Endothelial cell of umbilical vein (primary cell): ENCODE results near the gene AGO1. TPM values are rescaled to one million over a fixed set of nuclear protein-coding genes. Genes with fewer than 3 reads are reported as not detected.

Experiments
- BruUV-seq: library from RNA; stranded (reverse); fragments of 400-500 nt; replicated peaks from 2 replicates; lab custom pipeline; 2021; lab: Mats Ljungman, UMichigan
- CTCF ChIA-PET: fragments of 300-600, 350-600 bp; sonication (Branson Sonifier 250); formaldehyde crosslinking; loops from one replicate; lab custom pipeline; 2021; ENCODE audit warnings: antibody characterized with exemption, inconsistent platforms; lab: Charles Lee
- POLR2A ChIA-PET: fragments of 300-600, 350-600 bp; sonication (Branson Sonifier 250); formaldehyde crosslinking; loops from one replicate; lab custom pipeline; 2021; ENCODE audit warnings: antibody characterized with exemption, inconsistent platforms; lab: Charles Lee
- DNase-seq: peaks from one replicate; pipeline ENCODE4 v3.0.0-alpha.2; 2011; ENCODE audit warnings: low read depth, low spot score
- FAIRE-seq: peaks from 2 replicates; lab custom pipeline; 2011; peaks lifted over from hg19 to GRCh38; lab: Jason Lieb, UNC
- H2AFZ ChIP-seq: 2 replicates; pipeline ENCODE4 v1.6.0; 2012; ENCODE audit warnings: low read depth, low read length, control low read depth, inconsistent platforms
- H3K27ac ChIP-seq: 2 replicates; pipeline ENCODE4 v1.5.1; 2011; ENCODE audit warnings: low read depth, mild to moderate bottlenecking, control low read depth, low read length, moderate library complexity; ENCODE audit not compliant: insufficient read depth
- H3K27me3 ChIP-seq, 2 experiments: 2 replicates each; pipeline versions ENCODE4 v1.6.0 to v1.6.1; 2011; ENCODE audit warnings: low read length in 2 of 2, mixed read lengths in 1 of 2; ENCODE audit not compliant: control insufficient read depth in 2 of 2, insufficient read depth in 2 of 2
- H3K36me3 ChIP-seq, 2 experiments: 2 replicates in 1 of 2; 3 replicates in 1 of 2; pipeline ENCODE4 v1.5.1; 2011; ENCODE audit warnings: low read length in 2 of 2, mild to moderate bottlenecking in 1 of 2, moderate library complexity in 1 of 2; ENCODE audit not compliant: control insufficient read depth in 2 of 2, insufficient read depth in 2 of 2; ENCODE audit errors: extremely low read depth in 1 of 2
- H3K4me1 ChIP-seq: 3 replicates; pipeline ENCODE4 v1.5.1; 2011; ENCODE audit warnings: mild to moderate bottlenecking, low read length; ENCODE audit not compliant: control insufficient read depth, insufficient read depth; ENCODE audit errors: extremely low read depth
- H3K4me2 ChIP-seq: 2 replicates; pipeline ENCODE4 v1.6.1; 2011; ENCODE audit warnings: low read length, control low read depth, mixed read lengths; ENCODE audit not compliant: insufficient read depth
- H3K4me3 ChIP-seq, 3 experiments: fragments of 200-600 bp in 1 of 3; sonication (generic), shearing (Covaris generic) in 1 of 3; replicated peaks in 1 of 3; 2 replicates each; pipeline ENCODE4 v1.5.1; 2011 to 2016; ENCODE audit warnings: control low read depth in 3 of 3, low read length in 3 of 3, mild to moderate bottlenecking in 2 of 3, inconsistent platforms in 1 of 3, low read depth in 1 of 3, moderate library complexity in 1 of 3; ENCODE audit not compliant: insufficient read depth in 1 of 3
- H3K79me2 ChIP-seq: 2 replicates; pipeline ENCODE4 v1.6.0; 2012; ENCODE audit warnings: low read length, inconsistent platforms; ENCODE audit not compliant: control insufficient read depth, insufficient read depth
- H3K9ac ChIP-seq: replicated peaks from 2 replicates; pipeline ENCODE3; 2011; ENCODE audit warnings: low read length, control low read depth; ENCODE audit not compliant: insufficient read depth; ENCODE audit errors: extremely low read depth
- H3K9me1 ChIP-seq: replicated peaks from 3 replicates; pipeline ENCODE4 v1.6.0; 2011; ENCODE audit warnings: mild to moderate bottlenecking, low read length; ENCODE audit not compliant: control insufficient read depth, insufficient read depth; ENCODE audit errors: extremely low read depth
- H3K9me3 ChIP-seq: replicated peaks from 2 replicates; pipeline ENCODE4 v1.5.1; 2012; ENCODE audit warnings: low read length, inconsistent platforms; ENCODE audit not compliant: control insufficient read depth, insufficient read depth
- H4K20me1 ChIP-seq: replicated peaks from 2 replicates; pipeline ENCODE3; 2011; ENCODE audit warnings: mild to moderate bottlenecking, low read length; ENCODE audit not compliant: control insufficient read depth, insufficient read depth; ENCODE audit errors: extremely low read depth
- EZH2 ChIP-seq: IDR thresholded peaks from 2 replicates; pipeline ENCODE4 v1.6.1; 2012; ENCODE audit warnings: borderline replicate concordance, low read depth, mild to moderate bottlenecking, moderate library complexity, low read length, inconsistent platforms; ENCODE audit not compliant: severe bottlenecking
- FOS ChIP-seq: IDR thresholded peaks from 2 replicates; pipeline ENCODE4 v1.6.1; 2011; ENCODE audit warnings: mild to moderate bottlenecking, low read length, moderate library complexity, borderline replicate concordance; ENCODE audit not compliant: insufficient read depth
- GATA2 ChIP-seq: IDR thresholded peaks from 2 replicates; pipeline ENCODE4 v1.7.0; 2011; ENCODE audit warnings: low read depth, mild to moderate bottlenecking, moderate library complexity, mixed read lengths, low read length; ENCODE audit not compliant: insufficient read length, insufficient read depth
- JUN ChIP-seq: IDR thresholded peaks from 2 replicates; pipeline ENCODE4 v1.6.1; 2011; ENCODE audit warnings: borderline replicate concordance, low read depth; ENCODE audit not compliant: insufficient read length, insufficient read depth
- MYC ChIP-seq: IDR thresholded peaks from one replicate; pipeline ENCODE4 v1.6.1; 2011; ENCODE audit warnings: mild to moderate bottlenecking, low read depth, low read length
- POLR2A ChIP-seq: IDR thresholded peaks from 2 replicates; pipeline ENCODE4 v1.6.1; 2012; ENCODE audit warnings: low read depth, mild to moderate bottlenecking, control low read depth, low read length
- POLR2AphosphoS5 ChIP-seq: IDR thresholded peaks from 2 replicates; pipeline ENCODE4 v1.6.1; 2012; ENCODE audit warnings: low read depth, mild to moderate bottlenecking, control low read depth, low read length, moderate library complexity; ENCODE audit not compliant: insufficient read depth
- dilution Hi-C: fragments of 300-500 bp; cut with MboI; formaldehyde crosslinking; loops from one replicate; pipeline ENCODE4 v1.15.0; 2019; ENCODE audit warnings: low sequenced_read_pairs; ENCODE audit not compliant: extremely low pct_ligation_motif_present
- intact Hi-C: fragments of 100-400 bp; cut with micrococcal nuclease; formaldehyde crosslinking; loops from one replicate; pipeline ENCODE4 v1.10.0; 2022
- polyA plus RNA-seq, 4 experiments: library from polyadenylated mRNA; depleted of rRNA in 3 of 4; stranded (reverse) in 3 of 4; unstranded in 1 of 4; fragments of >200 nt; gene quantifications; 2 replicates each; pipeline versions ENCODE4 v1.2.1 to v1.2.3, GENCODE V29; 2011 to 2012; ENCODE audit warnings: missing spikeins in 1 of 4
- total RNA-seq: library from RNA; stranded (reverse); gene quantifications from 2 replicates; pipeline ENCODE4 v1.2.3, GENCODE V29; 2021
- TF ChIP-seq, protein P1 (sequence below), 2 donors: IDR thresholded peaks; 1 replicate in 1 of 2; 2 replicates in 1 of 2; pipeline ENCODE4 v1.5.1; 2011; ENCODE audit warnings: low read length in 2 of 2, mild to moderate bottlenecking in 2 of 2, moderate library complexity in 2 of 2, control low read depth in 1 of 2, inconsistent platforms in 1 of 2, low read depth in 1 of 2; ENCODE audit not compliant: insufficient read depth in 1 of 2; ENCODE audit errors: extremely low read depth in 1 of 2
- TF ChIP-seq, protein P2 (sequence below): IDR thresholded peaks from 2 replicates; pipeline ENCODE4 v1.6.1; 2011; ENCODE audit not compliant: insufficient read depth, insufficient read length

The AGO1 gene
- total and polyA plus RNA-seq, 2 donors (not counting 3 experiments of a cell fraction or from before 2014, with no cell fraction given): 10.8 to 31.0 TPM

DNA sequence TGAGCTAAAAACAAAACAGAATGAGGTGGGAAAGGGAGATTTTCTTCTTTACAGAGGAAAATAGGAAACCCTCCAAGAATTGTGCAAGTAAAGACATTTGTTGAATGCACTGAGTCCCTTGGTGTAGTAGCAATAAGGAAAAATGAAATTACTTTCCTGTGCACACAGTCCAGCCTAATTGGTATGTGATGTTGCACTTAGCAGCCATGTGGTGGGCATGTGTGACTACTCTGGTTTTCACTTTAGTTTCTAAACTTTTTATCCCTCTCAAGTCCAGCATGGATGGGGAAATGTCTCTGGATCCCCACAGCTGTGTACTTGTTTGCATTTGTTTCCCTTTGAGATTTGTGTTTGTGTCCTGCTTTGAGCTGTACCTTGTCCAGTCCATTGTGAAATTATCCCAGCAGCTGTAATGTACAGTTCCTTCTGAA is 40.8 kb downstream of the AGO1 start:
- H3K4me1 ChIP-seq: peaks cover 3% of the 10 kb centered on the region
- H3K27ac ChIP-seq: no peak overlapping the region
- no TSS peak for BruUV-seq
- no peak for DNase-seq
- H2AFZ ChIP-seq: no peak overlapping the region
- no peaks in the 10 kb centered on the region for H3K27me3 ChIP-seq
- peaks cover 0 to 8% of the 10 kb centered on the region in 2 experiments for H3K36me3 ChIP-seq
- FAIRE-seq: no peak
- H3K9me1 ChIP-seq: no peaks in the 10 kb centered on the region
- CTCF ChIA-PET: no interaction called here
- H4K20me1 ChIP-seq: no peaks in the 10 kb centered on the region
- intact Hi-C loops (no loop called here), dilution Hi-C loops (no loop called here)
- H3K9me3 ChIP-seq: no peaks in the 10 kb centered on the region
- H3K9ac ChIP-seq: no peak overlapping the region
- POLR2A ChIA-PET: no interaction called here
- H3K79me2 ChIP-seq: no peaks in the 10 kb centered on the region
- no peak overlapping the region for H3K4me2 ChIP-seq
- TF ChIP-seq, protein P1, sequence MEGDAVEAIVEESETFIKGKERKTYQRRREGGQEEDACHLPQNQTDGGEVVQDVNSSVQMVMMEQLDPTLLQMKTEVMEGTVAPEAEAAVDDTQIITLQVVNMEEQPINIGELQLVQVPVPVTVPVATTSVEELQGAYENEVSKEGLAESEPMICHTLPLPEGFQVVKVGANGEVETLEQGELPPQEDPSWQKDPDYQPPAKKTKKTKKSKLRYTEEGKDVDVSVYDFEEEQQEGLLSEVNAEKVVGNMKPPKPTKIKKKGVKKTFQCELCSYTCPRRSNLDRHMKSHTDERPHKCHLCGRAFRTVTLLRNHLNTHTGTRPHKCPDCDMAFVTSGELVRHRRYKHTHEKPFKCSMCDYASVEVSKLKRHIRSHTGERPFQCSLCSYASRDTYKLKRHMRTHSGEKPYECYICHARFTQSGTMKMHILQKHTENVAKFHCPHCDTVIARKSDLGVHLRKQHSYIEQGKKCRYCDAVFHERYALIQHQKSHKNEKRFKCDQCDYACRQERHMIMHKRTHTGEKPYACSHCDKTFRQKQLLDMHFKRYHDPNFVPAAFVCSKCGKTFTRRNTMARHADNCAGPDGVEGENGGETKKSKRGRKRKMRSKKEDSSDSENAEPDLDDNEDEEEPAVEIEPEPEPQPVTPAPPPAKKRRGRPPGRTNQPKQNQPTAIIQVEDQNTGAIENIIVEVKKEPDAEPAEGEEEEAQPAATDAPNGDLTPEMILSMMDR (IDR thresholded peaks at IDR 0.05; ENCODE audit: extremely low read depth in 1 of 2, insufficient read depth in 1 of 2, low read depth in 1 of 2, low read length in 2 of 2): no peak
- TF ChIP-seq GATA2: no peak
- TF ChIP-seq JUN: no peak
- H3K4me3 ChIP-seq: no peak overlapping the region

DNA sequence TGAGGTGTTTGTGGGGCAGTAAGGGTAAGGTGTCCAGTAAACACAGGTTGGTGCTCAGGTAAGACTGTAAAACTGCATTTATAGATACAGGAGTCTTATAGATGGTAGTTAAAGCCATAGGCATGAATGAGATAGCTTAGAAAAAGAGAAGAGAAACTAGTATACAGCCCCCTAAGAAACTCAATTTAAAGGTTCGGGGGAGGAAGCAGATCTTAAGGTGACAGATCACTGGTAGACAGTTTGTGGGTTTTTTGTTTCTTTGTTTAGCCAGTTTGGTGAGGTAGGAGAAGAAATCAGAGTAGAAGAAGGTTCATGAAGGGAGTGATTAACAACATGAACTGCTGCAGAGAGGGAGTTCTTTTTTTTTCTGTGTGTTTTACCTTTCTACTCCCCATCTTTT is 41.8 kb downstream of the AGO1 start:
- Histone ChIP-seq H3K9me3 (no peaks in the 10 kb centered on the region), H3K9ac (no peak overlapping the region), H3K9me1 (no peaks in the 10 kb centered on the region), H3K4me1 (peaks cover 4% of the 10 kb centered on the region), H3K4me3 (no peak overlapping the region), H3K27ac (no peak overlapping the region), H3K36me3 (peaks cover 0 to 3% of the 10 kb centered on the region in 2 experiments), H4K20me1 (no peaks in the 10 kb centered on the region), H3K79me2 (no peaks in the 10 kb centered on the region), H3K4me2 (no peak overlapping the region), H3K27me3 (no peaks in the 10 kb centered on the region), H2AFZ (no peak overlapping the region)
- BruUV-seq: no TSS peak
- dilution Hi-C loops (no loop called here), intact Hi-C loops (no loop called here)
- ChIA-PET POLR2A (no interaction called here), CTCF (no interaction called here)
- FAIRE-seq (no peak), DNase-seq (no peak)
- TF ChIP-seq GATA2: no peak
- no peak for TF ChIP-seq MYC
- TF ChIP-seq, protein P2, sequence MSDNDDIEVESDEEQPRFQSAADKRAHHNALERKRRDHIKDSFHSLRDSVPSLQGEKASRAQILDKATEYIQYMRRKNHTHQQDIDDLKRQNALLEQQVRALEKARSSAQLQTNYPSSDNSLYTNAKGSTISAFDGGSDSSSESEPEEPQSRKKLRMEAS: no peak
- TF ChIP-seq POLR2A: no peak
- TF ChIP-seq FOS: no peak
- no peak for TF ChIP-seq POLR2AphosphoS5
- no peak for TF ChIP-seq EZH2
- TF ChIP-seq, protein P1 (IDR thresholded peaks at IDR 0.05; ENCODE audit: extremely low read depth in 1 of 2, insufficient read depth in 1 of 2, low read depth in 1 of 2, low read length in 2 of 2): no peak
